ENCODE results near the gene PACSIN3.
"Not testable (repeated sequence)": the region's sequence is repeated elsewhere in the genome, so short reads cannot be mapped to it uniquely, and the experiment has no call there.

The PACSIN3 gene

GRCh38 chr11:47186076-47186699, at the start of gene PACSIN3:
PACSIN3 (minus strand) TSS chr11:47186434; CDS start chr11:47182727, 3,707 bp downstream.
- DNase-seq: peak; percentile 41

- DNase-seq: no peak
Measured at GRCh38 chr11:47235163-47235562, 48.9 kb upstream of the PACSIN3 start.

GRCh38 chr11:47234669-47235100, 48.5 kb upstream of the PACSIN3 start:
- peak; percentile 50 for DNase-seq

- peak; percentile 76 for DNase-seq
Measured at GRCh38 chr11:47233989-47234668, 47.9 kb upstream of the PACSIN3 start.

- no peak for DNase-seq
Measured at GRCh38 chr11:47233051-47233450, 46.8 kb upstream of the PACSIN3 start.

GRCh38 chr11:47229161-47229560, 42.9 kb upstream of the PACSIN3 start:
- no peak for DNase-seq

- DNase-seq: no peak
Measured at GRCh38 chr11:47225552-47226400, 39.5 kb upstream of the PACSIN3 start.

GRCh38 chr11:47222696-47223095, 36.5 kb upstream of the PACSIN3 start:
- DNase-seq: no peak

- peak; percentile 57 for DNase-seq
Measured at GRCh38 chr11:47220401-47220821, 34.2 kb upstream of the PACSIN3 start.

GRCh38 chr11:47216121-47216798, 30.0 kb upstream of the PACSIN3 start:
- peak; percentile 86 for DNase-seq

GRCh38 chr11:47215366-47215910, 29.2 kb upstream of the PACSIN3 start:
- no peak for DNase-seq

GRCh38 chr11:47213950-47214565, 27.8 kb upstream of the PACSIN3 start:
- peak; percentile 71 for DNase-seq

- DNase-seq: no peak
Measured at GRCh38 chr11:47212938-47213337, 26.7 kb upstream of the PACSIN3 start.

- DNase-seq: no peak
Measured at GRCh38 chr11:47208628-47209027, 22.4 kb upstream of the PACSIN3 start.

GRCh38 chr11:47208008-47208552, 21.8 kb upstream of the PACSIN3 start:
- not testable (repeated sequence) for DNase-seq

- DNase-seq: no peak
Measured at GRCh38 chr11:47207459-47207858, 21.2 kb upstream of the PACSIN3 start.

- DNase-seq: not testable (repeated sequence)
Measured at GRCh38 chr11:47206577-47206976, 20.3 kb upstream of the PACSIN3 start.

GRCh38 chr11:47204637-47204989, 18.4 kb upstream of the PACSIN3 start:
- peak; percentile 84 for DNase-seq

- no peak for DNase-seq
Measured at GRCh38 chr11:47202576-47202975, 16.3 kb upstream of the PACSIN3 start.

- no peak for DNase-seq
Measured at GRCh38 chr11:47201015-47201414, 14.8 kb upstream of the PACSIN3 start.

GRCh38 chr11:47198161-47198560, 11.9 kb upstream of the PACSIN3 start:
- DNase-seq: not testable (repeated sequence)

- DNase-seq: no peak
Measured at GRCh38 chr11:47192111-47192510, 5.9 kb upstream of the PACSIN3 start.

All from fibroblast of skin of right quadriceps (primary cell).